ENCODE results near the gene CDHR5. TPM values are rescaled to one million over a fixed set of nuclear protein-coding genes. Genes with fewer than 3 reads are reported as not detected.

Gene CDHR5
- total and polyA plus RNA-seq, 2 of the 4 experiments (the other 2 are of a cell fraction) = not detected

- H2AK9ac ChIP-seq (replicated peaks; ENCODE audit: low read depth, low read length, poor library complexity) = no peak overlapping the region
- H3K14ac ChIP-seq (replicated peaks; ENCODE audit: low read depth, low read length) = no peak overlapping the region
- 100% methylated on average over 4 of the region's 29 CpGs; no CpG with 5 or more reads in 1 of the 2 experiments for WGBS, 2 experiments (ENCODE audit: extremely low coverage in 2 of 2, insufficient read length in 1 of 2)
- no peak overlapping the region for H4K8ac ChIP-seq (ENCODE audit: low read depth in 2 of 2, low read length in 2 of 2)
- no peak overlapping the region for H2BK5ac ChIP-seq (ENCODE audit: low read depth, low read length, poor library complexity, severe bottlenecking)
- H4K5ac ChIP-seq (ENCODE audit: low read depth, low read length) = no peak overlapping the region
- H3K27ac ChIP-seq (ENCODE audit: insufficient read depth, low read length) = no peak overlapping the region
- BruUV-seq (replicated peaks) = no TSS peak
- H3K4me1 ChIP-seq (ENCODE audit: control insufficient read depth, insufficient read depth, low read length) = no peaks in the 10 kb centered on the region
- H3K4ac ChIP-seq (ENCODE audit: low read depth, low read length) = no peak overlapping the region
- dilution Hi-C loops (cut with HindIII; ENCODE audit: low sequenced_read_pairs, unreplicated experiment) = no loop called here
- H3K36me3 ChIP-seq (ENCODE audit: control insufficient read depth, insufficient read depth, low read length) = peaks cover 78% of the 10 kb centered on the region
- no peak overlapping the region for H2BK20ac ChIP-seq (ENCODE audit: low read depth, low read length)
- H3K18ac ChIP-seq (ENCODE audit: low read depth, low read length) = no peak overlapping the region
- no peak for ATAC-seq (ENCODE audit: low read depth)
- POLR2A ChIA-PET (ENCODE audit: unreplicated experiment) = no interaction called here
- H3K9ac ChIP-seq (ENCODE audit: low read depth, low read length) = no peak overlapping the region
- no peak overlapping the region for H3K23ac ChIP-seq (ENCODE audit: low read depth, low read length)
- CTCF ChIA-PET = no interaction called here
- H4K20me1 ChIP-seq (ENCODE audit: insufficient read depth, low read length) = peaks cover 32% of the 10 kb centered on the region
- no peak overlapping the region for H4K91ac ChIP-seq (ENCODE audit: insufficient read depth, low read depth, low read length)
- peaks cover 27 to 59% of the 10 kb centered on the region in 2 experiments for H3K79me1 ChIP-seq (ENCODE audit: low read depth in 1 of 2, low read length in 2 of 2)
- no peaks in the 10 kb centered on the region for H3K9me3 ChIP-seq (ENCODE audit: control insufficient read depth, insufficient read depth, low read length)
- no peaks in the 10 kb centered on the region for H3K9me1 ChIP-seq (ENCODE audit: insufficient read depth, low read length)
- no peak overlapping the region for H2AFZ ChIP-seq (replicated peaks; ENCODE audit: low read length, poor library complexity)
- no peak overlapping the region for H3K4me3 ChIP-seq (ENCODE audit: insufficient read depth, low read depth, low read length)
- H3K4me2 ChIP-seq (ENCODE audit: low read depth, low read length) = no peak overlapping the region
- TF ChIP-seq BHLHE40 (IDR thresholded peaks at IDR 0.05; ENCODE audit: low read depth, low read length) = no peak
- H2AK5ac ChIP-seq (ENCODE audit: low read depth, low read length) = no peak overlapping the region
- H2BK120ac ChIP-seq (ENCODE audit: low read depth, low read length) = no peak overlapping the region
- in situ Hi-C loops (cut with MboI; ENCODE audit: low sequenced_read_pairs) = no loop called here
- no peak overlapping the region for H2BK15ac ChIP-seq (ENCODE audit: low read depth, low read length)
- no peak for DNase-seq
- intact Hi-C loops (cut with micrococcal nuclease) = no loop called here
- no peaks in the 10 kb centered on the region for H3K27me3 ChIP-seq (ENCODE audit: control insufficient read depth, insufficient read depth, low read length)
- no peak overlapping the region for H3K56ac ChIP-seq (ENCODE audit: extremely low read depth, insufficient read depth, low read length)
Measured at GRCh38 chr11:597166-597725, 27.5 kb downstream of the CDHR5 start.

Data from IMR-90 (cell line).